Large intestine (tissue), 3 donors: Measurements from ENCODE around the gene HOXC10. TPM values are rescaled to one million over a fixed set of nuclear protein-coding genes. Genes with fewer than 3 reads are reported as not detected.

Source experiments
- DNase-seq, 2 donors: peaks; one replicate each; pipeline versions ENCODE4 v3.0.0 to v3.0.0-alpha.2; 2013
- H3K27ac ChIP-seq: one replicate; pipeline ENCODE4 v1.5.1; 2013; ENCODE audit warnings: low read length
- H3K27me3 ChIP-seq: 2 replicates; pipeline ENCODE4 v1.6.1; 2013; ENCODE audit warnings: low read length; ENCODE audit not compliant: control insufficient read depth, insufficient read depth
- H3K36me3 ChIP-seq: 2 replicates; pipeline ENCODE4 v1.6.1; 2013; ENCODE audit warnings: low read length; ENCODE audit not compliant: control insufficient read depth, insufficient read depth
- H3K4me1 ChIP-seq: one replicate; pipeline ENCODE4 v1.6.1; 2013; ENCODE audit warnings: low read length; ENCODE audit not compliant: control insufficient read depth, insufficient read depth
- H3K4me3 ChIP-seq: one replicate; pipeline ENCODE4 v1.5.1; 2013; ENCODE audit warnings: low read length
- H3K9me3 ChIP-seq: one replicate; pipeline ENCODE4 v1.6.1; 2013; ENCODE audit warnings: mild to moderate bottlenecking, low read depth, low read length, moderate library complexity; ENCODE audit not compliant: control insufficient read depth
- WGBS: methylation state at CpG from one replicate; pipeline ENCODE4 v1.1.5; 2013; ENCODE audit warnings: low lambda C conversion rate; ENCODE audit not compliant: insufficient coverage; 5-methylcytosine and 5-hydroxymethylcytosine counted together
- polyA plus RNA-seq: library from polyadenylated mRNA; unstranded; fragments of 120-200 nt; gene quantifications from one replicate; pipeline ENCODE4 v1.2.1, GENCODE V29; 2013

The HOXC10 gene
- polyA plus RNA-seq, 1 donor = 0.19 TPM

DNA sequence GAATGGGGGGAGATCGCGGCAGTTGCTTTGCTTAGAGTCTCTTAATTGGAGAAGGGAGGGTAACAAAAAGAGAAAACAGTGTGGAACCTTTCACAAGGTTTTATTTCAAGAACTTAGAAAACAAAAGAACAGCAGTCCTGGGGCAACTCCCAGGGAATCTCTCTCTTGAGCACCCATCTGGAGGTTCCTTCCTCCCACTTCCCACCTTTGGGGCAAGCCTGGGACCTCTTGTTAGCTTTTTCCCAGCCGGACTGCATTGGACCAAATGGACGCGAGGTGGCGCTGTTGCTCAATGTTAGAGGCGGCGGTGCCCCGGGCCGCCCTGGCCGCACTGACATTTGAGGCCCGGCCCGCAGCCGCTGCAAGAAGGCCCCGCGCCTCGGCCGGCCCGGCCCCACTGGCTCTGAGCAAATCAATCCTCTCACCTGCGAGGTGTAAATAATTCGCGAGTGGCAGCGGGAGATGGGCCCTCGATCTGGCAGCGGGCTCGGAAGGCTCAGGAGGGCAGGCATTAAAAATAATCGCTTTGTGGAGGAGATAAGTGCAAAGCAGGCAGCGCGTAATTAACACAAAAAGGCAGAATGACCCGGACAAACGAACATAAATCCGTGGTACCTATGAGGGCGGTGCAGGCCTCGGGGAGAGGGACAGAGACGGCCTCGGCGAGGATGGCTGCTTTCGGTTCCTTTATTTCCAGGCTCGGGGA, 21.1 kb downstream of the HOXC10 start:
- DNase-seq = peak; percentile 73 to 79
- Histone ChIP-seq H3K27ac (no peak overlapping the region), H3K4me1 (peaks cover 50% of the 10 kb centered on the region), H3K9me3 (peaks cover 9% of the 10 kb centered on the region), H3K27me3 (peaks cover 95% of the 10 kb centered on the region), H3K4me3 (peak overlapping the region; percentile 41), H3K36me3 (no peaks in the 10 kb centered on the region)
- WGBS = 10% methylated on average over 8 of the region's 39 CpGs

GRCh38 chr12:54006559-54007220, 21.7 kb downstream of the HOXC10 start:
- Histone ChIP-seq H3K4me1 (peaks cover 56% of the 10 kb centered on the region), H3K36me3 (no peaks in the 10 kb centered on the region), H3K4me3 (peak overlapping the region; percentile 41), H3K27ac (no peak overlapping the region), H3K9me3 (peaks cover 9% of the 10 kb centered on the region), H3K27me3 (peaks cover 94% of the 10 kb centered on the region)
- WGBS = no CpG with 5 or more reads among the region's 22 CpGs
- peak in 1 of 2 donors; percentile 77 for DNase-seq

GRCh38 chr12:54007538-54008259, 22.8 kb downstream of the HOXC10 start:
- H3K27me3 ChIP-seq = peaks cover 90% of the 10 kb centered on the region
- H3K4me3 ChIP-seq = no peak overlapping the region
- H3K4me1 ChIP-seq = peaks cover 56% of the 10 kb centered on the region
- no peak for DNase-seq
- no peak overlapping the region for H3K27ac ChIP-seq
- no CpG with 5 or more reads among the region's 2 CpGs for WGBS
- peaks cover 9% of the 10 kb centered on the region for H3K9me3 ChIP-seq
- H3K36me3 ChIP-seq = no peaks in the 10 kb centered on the region

- Histone ChIP-seq H3K4me1 (peaks cover 56% of the 10 kb centered on the region), H3K4me3 (no peak overlapping the region), H3K27me3 (peaks cover 90% of the 10 kb centered on the region), H3K27ac (no peak overlapping the region), H3K36me3 (no peaks in the 10 kb centered on the region), H3K9me3 (peaks cover 9% of the 10 kb centered on the region)
- DNase-seq = no peak
- WGBS = no CpG with 5 or more reads among the region's 2 CpGs
These were observed 23.3 kb downstream of the HOXC10 start for GRCh38 chr12:54008260-54008552.

DNA sequence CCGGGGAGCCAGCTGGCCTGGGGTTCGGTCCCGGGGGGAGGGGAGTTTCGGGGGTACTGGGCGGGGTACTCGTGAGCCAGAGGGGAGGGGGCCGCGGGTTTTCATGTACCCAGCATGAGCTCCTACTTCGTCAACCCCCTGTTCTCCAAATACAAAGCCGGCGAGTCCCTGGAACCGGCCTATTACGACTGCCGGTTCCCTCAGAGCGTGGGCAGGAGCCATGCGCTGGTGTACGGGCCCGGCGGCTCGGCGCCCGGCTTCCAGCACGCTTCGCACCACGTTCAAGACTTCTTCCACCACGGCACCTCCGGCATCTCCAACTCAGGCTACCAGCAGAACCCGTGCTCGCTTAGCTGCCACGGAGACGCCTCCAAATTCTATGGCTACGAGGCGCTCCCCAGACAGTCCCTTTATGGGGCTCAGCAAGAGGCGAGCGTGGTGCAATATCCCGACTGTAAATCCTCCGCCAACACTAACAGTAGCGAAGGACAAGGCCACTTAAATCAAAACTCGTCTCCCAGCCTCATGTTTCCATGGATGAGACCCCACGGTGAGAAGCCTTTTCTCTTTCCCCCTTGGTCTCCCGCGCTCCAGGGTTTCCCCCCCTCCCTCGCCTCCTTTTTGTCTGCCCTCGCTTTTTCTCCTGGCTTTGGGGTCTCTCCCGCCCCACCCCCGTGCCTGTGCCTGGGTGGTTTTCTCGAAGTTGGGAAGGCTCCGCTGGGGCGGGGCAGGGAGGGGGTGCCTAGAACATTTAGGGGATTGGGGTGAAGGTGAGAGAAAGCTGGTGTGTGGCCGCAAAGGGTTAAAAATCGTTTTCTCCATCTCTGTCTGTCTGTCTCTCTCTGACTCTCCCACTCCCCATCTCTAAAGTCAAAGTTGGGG, 24.5 kb downstream of the HOXC10 start:
- H3K27ac ChIP-seq = peak overlapping the region; percentile 48
- no CpG with 5 or more reads among the region's 51 CpGs for WGBS
- peaks cover 56% of the 10 kb centered on the region for H3K4me1 ChIP-seq
- peaks cover 88% of the 10 kb centered on the region for H3K27me3 ChIP-seq
- no peaks in the 10 kb centered on the region for H3K36me3 ChIP-seq
- H3K4me3 ChIP-seq = peak overlapping the region; percentile 55
- H3K9me3 ChIP-seq = peaks cover 10% of the 10 kb centered on the region
- peak in 1 of 2 donors; percentile 49 for DNase-seq

DNA sequence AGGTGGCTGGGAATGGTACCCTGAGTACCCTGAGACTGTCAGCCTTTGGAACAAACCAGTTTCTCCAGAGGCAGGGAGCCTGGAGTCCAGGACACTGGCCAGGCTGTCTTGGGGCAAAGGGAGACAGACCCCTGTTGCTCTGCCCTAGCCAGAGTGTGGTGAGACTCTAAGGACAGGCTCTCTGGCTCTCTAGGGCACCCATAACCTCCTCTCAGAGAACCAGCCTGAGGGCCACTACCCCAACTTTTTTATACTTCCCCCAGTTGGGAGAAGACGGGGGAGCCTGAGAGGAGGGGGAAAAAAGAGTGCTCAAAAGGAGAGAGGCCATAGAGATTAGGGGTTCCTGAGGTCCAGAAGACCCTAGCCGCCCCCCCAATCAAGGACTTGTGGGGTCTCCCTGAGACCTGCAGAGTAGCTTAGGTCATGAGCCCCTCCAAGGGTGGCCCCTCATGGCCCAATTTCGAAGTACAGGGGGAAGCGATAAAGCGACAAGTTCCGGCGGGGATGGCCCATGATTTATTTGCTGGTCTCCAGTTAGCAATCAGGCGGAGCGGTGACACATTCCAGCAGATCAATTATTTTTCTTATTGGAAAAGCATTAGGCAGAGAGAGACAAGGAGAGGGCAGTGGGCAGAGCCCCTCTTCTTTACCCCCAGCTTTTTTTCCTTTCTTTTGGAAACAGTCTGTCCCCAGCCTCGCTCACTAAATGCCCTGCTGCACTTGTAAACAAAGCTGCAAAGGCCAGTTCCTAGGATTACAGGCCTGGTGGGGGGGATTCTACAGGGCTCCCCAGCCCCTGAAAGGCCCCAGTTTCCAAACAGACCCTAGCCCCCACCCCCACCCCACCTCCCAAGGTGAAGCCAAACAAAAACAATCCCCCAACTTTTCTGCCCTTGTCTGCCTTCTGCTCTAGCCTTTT, 25.4 kb downstream of the HOXC10 start:
- peak overlapping the region; percentile 55 for H3K4me3 ChIP-seq
- H3K27me3 ChIP-seq = peaks cover 88% of the 10 kb centered on the region
- no peak for DNase-seq
- no peaks in the 10 kb centered on the region for H3K36me3 ChIP-seq
- peaks cover 57% of the 10 kb centered on the region for H3K4me1 ChIP-seq
- 20% methylated on average over 1 of the region's 10 CpGs for WGBS
- peak overlapping the region; percentile 48 for H3K27ac ChIP-seq
- H3K9me3 ChIP-seq = peaks cover 9% of the 10 kb centered on the region

DNA sequence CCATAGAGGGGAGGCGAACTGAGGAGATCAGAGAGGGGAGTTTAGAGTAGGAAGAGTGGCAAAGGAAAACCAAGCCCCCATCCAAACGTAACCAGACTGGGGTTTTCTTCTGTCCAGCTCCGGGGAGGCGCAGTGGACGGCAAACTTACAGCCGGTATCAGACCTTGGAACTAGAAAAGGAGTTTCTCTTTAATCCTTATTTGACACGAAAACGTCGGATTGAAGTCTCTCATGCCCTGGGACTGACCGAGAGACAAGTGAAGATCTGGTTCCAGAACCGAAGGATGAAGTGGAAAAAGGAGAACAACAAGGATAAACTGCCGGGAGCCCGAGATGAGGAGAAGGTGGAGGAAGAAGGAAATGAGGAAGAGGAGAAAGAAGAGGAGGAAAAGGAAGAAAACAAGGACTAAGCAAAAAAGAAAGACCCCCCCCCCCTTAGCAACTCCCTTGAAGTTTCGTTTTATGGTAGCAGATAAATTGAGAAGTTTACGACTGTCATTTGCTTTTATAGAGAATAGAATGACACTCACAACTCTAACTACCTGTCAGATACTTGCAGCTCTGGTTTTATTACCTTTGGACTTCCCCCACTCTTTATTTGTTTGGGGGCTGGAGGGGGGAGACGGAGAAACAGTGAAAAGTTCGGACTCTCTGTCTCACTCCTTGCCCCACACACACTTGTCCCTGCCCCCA, 26.2 kb downstream of the HOXC10 start:
- H3K36me3 ChIP-seq = no peaks in the 10 kb centered on the region
- H3K27ac ChIP-seq = peak overlapping the region; percentile 48
- peaks cover 88% of the 10 kb centered on the region for H3K27me3 ChIP-seq
- H3K4me1 ChIP-seq = peaks cover 53% of the 10 kb centered on the region
- peak in 1 of 2 donors; percentile 41 for DNase-seq
- H3K9me3 ChIP-seq = peaks cover 9% of the 10 kb centered on the region
- H3K4me3 ChIP-seq = peak overlapping the region; percentile 14
- 12% methylated on average over 5 of the region's 17 CpGs for WGBS

DNA sequence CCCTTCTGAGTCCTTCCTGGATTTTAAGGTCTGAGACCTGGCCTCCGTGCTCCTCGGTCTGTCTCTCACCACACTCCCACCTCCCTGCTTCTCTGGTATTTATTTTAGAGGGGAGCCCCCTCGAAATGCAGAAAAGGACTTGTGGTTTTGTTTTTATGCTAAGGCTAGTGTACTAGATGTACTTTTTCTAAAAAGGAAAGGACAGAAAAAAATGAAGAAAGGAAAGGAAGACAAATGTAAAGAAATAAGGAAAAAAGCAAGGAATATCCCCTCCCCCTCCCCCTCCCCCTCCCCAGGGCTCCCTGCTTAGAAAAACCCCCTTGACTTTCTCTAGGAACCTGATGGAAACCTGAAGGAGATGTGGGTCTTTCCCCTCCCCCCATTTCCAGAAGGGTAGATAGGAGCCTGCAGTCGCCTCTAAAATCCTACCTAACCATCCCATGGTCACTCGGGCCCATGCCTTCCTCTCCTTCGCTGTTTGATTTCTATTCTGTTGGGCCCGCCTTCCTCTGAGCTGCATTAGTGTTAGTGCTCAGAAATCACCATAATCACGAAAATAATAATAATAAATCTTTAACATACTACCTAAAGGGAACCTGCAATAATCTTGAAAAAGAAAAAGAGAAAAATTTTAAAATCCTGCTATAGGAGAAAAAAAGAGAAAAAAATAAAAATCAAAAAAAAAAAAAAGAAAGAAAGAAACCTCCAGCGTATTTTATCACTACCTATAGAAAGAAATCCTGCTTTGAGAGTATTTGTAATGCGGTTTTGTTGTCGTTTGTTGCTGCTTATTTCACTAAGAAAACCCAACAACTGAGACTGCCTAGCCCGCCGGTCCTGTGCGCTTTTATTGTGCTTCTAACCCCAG, 27.0 kb downstream of the HOXC10 start:
- Histone ChIP-seq H3K4me3 (no peak overlapping the region), H3K4me1 (peaks cover 48% of the 10 kb centered on the region), H3K9me3 (peaks cover 9% of the 10 kb centered on the region), H3K36me3 (no peaks in the 10 kb centered on the region), H3K27me3 (peaks cover 83% of the 10 kb centered on the region), H3K27ac (no peak overlapping the region)
- no peak for DNase-seq
- WGBS = 63% methylated on average over 4 of the region's 14 CpGs
